GM21576 (cell line): ENCODE measurements around the gene GRIK3.

Source experiments
- ATAC-seq: cut with Tn5 transposase; IDR thresholded peaks from one replicate; pipeline ENCODE4 v1.9.1; 2021; ENCODE audit warnings: mild to moderate bottlenecking, moderate library complexity; ENCODE audit not compliant: unreplicated experiment

The GRIK3 gene

DNA sequence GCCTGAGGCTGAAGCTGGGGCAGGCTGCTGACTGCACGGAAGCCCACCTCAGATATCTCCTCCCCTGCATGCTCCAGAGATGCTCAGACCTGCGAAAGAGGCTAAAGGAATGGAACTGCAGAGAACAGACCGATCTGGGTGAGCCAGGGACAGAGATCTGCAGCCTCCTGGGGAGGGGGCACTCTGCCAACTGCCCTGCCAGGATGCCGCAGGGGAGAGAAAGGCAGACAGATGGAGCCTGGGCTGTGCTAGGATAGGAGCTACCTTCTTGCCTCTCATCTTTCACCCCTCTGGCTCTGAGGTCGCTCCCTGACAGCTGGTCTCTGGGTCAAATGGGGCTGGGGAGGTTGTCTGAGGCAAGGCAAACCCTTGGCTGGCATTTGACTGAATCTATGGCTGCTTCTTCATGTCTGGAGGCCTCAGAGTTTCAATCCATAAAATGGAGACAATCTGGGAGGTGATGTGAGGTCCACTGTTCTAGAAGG lies 238.2 kb downstream of the GRIK3 start:
- ATAC-seq = no peak

DNA sequence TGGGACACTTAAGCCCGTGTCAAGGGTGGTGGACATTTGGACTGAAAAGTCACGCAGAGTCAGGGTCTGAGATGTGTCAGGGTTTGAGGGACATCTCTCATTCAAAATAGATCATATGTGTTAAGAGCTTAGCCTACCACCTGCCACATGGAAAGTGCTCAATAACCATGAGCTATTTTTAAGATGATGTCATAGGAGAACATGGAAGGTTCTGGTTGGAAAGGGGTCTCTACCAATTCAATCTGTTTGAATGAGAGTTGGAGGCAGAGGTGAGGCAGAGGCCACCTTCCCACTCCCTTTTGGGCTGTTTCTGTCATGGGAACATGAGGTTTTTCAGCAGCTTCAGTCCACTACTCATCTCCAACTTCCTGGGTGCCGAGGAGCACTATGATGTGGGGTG lies 239.9 kb downstream of the GRIK3 start:
- ATAC-seq = no peak

DNA sequence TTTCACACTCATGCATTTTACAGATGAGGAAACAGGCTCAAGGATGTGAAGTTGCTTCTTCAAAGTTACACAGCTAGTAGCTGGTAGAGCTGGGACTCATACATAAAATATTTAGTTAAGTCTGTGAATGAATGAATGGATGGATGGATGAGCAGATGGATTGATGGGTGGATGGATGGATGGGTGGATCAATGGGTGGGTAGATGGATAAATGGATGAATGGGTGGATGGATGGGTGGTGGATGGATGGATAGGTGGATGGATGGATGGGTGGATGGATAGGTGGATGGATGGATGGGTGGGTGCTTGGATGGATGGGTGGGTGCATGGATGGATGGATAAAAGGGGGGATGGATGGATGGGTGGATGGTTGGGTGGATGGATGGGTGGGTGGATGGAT lies 240.9 kb downstream of the GRIK3 start:
- no peak for ATAC-seq

DNA sequence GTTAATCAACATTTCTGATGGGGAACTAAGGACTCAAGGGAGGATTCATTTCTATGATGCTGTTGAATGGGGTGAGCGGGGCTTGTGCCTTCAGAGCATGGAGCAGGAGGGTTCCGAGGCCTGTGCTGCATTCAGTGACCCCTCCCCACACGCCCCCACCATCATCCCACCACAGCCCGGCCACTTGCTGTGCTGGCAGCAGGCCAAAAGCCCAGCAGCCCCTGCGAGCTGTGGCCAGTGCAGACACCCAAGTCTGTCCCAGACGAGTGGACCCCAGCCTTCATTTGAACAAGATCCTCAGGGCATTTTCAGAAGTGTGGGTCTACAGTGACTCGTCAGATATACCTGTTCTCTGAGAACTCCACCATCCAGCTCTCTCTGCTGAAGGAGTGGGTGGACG lies 242.0 kb downstream of the GRIK3 start:
- no peak for ATAC-seq

DNA sequence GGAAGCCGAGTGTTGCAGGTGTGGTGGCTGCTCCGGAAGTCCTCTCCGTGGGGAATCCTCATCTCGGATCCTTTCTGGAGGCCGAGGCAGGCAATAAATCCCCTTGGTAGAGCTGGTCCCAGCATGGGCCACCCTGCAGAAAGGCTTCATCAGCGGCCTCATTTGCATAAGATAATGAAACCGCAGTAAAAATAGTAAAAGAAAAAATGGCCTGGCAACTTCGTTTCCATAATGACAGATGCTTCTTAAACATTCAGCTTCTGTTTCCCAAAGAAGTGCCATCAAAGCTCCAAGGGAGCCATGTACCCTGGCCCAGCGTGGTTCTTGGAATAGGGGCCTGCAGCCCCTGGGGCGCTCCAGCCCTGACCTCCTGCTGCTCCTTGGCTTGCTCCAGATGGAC lies 244.1 kb downstream of the GRIK3 start:
- ATAC-seq = no peak

DNA sequence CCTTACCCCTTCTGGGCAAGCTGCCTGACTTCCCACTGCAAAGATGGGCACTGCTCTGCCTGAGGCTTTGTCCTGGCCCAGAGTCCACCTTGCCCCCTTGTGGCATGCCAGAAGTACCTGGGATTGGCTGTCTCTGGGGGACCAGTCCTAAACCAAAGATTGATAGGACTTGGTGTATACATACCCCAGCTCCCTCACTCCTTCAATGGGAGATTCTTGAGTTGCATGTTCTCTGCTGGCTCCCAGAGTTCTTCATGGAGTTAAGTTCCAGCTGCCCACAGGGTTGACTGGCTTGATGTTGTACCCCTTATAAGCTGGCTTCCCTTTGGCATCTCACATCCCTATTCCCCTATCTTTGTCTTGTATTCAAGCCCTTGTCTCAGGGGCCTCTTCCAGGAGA lies 244.8 kb downstream of the GRIK3 start:
- no peak for ATAC-seq

DNA sequence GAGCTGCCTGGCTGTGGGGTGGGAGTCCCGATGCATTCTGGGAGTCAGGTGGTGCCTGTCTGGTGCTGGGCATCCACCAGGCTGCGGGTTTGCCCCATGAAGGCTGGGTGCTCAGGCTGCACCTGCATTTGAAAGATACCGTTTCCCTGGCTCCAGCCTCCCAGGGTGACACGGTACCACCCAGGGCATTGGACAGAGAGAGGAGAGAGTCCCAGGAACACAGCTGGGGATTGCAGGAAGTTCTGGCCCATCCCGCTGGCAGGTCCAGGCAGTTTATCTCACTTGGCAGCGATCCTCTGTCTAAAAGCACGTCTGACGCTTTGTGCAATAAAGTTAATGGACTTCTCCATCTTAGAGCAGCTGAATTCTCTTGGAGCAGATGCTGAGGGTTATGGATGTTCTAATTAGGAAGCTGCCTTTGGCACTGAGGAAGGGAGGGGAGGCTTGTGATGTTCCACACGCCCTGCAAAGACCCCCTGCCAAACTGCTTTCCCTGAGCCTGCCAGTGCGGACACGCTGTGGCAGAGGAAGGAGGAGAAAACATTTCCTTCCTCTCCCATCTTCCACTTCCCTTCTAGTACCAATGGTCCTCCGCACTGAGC lies 246.9 kb downstream of the GRIK3 start:
- ATAC-seq = no peak

DNA sequence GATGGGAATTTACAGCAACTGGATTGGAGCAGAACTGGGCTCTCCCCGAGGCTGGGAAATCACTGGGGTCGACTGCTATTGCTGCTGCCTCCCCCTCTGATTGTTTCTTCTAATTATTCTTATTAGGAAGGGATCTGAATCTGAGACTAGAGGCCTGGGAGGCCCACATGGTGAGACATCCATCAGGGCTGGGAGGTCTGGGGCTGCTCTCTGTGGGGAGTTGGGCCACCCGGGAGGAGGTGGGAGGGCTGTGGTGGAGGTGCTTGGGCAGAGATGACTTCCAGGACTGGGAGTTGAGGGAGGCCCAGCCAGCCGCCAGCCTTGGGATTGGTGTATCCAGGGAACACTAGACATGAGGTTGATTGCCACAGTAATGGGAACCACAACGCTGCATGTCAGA lies 247.9 kb downstream of the GRIK3 start:
- ATAC-seq = no peak

DNA sequence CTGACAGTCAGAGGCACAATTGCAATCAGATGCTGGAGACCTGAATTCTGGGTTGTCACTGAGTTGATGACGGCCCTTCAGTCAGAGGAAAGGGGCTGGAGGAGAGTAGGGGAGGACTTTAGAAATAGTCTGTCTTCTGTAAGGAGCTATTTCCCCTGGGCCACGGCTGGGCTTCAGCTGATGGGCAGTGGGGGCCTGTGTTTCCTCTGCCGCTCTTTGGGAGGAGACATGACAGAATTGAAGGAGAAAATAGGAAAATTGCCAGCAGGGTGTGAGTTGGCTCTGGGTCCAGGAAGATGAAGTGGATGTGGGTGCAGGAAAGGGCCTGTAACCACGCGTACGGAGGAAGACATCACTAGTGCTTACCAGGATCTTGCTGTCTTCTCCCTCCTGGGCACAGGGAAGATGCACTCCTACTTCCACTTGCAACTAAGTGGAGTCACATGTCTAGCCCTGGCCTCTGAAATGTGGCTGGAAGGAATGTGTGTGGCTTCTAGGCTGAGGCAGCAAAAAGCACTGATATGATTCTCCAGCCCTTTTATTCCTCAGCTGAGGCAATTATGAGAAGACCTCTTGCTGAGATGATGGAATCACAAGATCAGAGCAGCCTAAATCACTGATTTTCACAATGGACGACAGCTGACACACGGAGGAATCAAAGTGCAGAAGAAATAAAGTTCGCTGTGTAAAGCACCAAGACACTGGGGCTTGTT lies 250.0 kb downstream of the GRIK3 start:
- ATAC-seq = no peak

DNA sequence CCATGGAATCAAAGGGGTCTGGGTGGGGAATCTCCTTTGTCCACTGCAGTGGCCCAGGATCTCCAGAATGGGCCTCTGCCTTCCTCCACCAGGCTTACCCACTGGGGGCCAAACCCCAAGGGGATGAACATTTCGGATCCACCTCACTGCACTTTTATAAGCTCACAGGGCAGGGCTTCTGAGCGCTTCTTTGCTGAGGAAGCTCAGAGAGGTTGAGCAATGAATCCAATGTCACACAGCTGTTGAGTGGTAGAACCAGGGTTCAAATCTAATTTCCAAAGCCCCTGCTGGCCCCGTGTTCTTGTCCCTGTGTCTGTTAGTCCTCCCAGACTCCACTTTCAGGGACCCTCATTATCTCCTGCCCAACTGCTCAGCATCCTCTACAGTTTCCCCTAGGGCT lies 250.8 kb downstream of the GRIK3 start:
- no peak for ATAC-seq

DNA sequence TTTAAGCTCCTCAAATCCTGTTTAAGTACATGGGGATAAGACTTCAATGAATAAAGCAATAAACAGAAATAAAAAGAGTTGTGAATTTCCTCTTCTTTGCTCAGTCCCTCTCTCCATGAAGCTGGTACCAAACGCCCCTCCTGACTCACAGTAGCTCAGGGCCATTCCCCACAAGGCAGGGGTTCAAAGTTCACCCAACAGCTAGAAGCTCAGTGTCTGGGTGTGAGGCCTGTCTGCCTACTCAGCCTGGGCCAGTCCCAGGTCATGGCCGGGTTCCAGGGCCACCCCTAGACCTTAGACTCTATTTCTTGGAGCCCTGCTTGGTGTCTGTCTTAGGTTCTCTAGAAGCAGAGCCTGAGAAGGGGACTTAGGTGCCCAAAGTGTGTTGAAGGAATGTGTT lies 251.5 kb downstream of the GRIK3 start:
- ATAC-seq = no peak

DNA sequence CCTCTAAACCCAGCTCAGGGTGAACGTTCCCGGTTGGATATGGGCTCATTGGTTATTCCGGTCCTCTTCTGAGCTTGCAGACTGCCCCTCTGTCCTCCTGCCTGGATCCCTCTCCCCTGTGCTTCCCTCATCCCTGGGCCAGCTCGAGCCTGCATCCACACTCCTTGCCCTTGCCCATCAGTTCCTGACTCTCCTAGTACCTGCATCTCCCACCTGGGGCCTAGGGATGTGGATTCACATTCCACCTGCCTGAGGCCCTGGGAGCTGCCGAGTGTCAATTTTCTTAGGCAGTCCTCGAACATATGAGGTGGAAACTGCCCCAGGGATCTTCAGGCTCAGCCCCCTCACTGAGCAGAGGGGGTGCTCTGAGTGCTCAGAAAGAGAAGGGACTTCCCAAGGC lies 252.2 kb downstream of the GRIK3 start:
- ATAC-seq = no peak

DNA sequence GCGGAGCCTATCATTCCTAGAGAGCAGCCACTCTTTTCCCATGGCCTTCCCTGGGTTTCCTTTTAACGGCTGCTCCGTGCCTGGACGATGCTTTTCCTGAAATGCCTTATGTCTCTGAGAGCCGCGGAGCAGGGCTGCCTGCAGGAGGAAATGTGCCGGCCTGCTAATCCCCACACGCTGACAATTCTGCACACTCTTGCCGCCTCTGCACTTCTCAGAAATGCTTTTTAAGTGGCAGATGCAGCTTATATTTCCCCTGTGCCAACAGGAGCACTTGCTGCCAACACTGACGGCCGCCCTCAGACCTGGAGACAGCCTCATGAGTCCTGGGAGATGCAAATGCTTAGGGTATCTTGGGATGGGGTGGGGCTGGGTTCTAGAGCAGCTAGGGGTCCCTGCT lies 253.2 kb downstream of the GRIK3 start:
- ATAC-seq = no peak

DNA sequence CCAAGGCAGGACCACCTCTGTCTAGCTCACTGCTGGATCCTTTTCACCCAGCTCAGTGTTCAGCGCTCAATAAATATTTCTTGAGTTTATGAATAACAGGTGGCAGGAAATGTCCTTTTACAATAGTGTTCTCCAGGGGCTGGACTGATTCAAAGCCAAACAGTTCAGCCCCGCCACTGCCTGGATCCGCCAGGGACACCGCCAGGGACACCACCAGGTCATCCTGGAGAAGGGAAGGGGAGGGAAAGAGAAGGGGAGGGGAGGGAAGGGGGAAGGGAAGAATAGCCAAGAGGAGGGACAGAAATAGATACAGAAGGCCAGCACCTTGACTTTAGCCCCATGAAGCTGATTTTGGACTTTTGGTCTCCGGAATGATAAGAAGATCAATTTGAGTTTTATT lies 255.6 kb downstream of the GRIK3 start:
- ATAC-seq = no peak

DNA sequence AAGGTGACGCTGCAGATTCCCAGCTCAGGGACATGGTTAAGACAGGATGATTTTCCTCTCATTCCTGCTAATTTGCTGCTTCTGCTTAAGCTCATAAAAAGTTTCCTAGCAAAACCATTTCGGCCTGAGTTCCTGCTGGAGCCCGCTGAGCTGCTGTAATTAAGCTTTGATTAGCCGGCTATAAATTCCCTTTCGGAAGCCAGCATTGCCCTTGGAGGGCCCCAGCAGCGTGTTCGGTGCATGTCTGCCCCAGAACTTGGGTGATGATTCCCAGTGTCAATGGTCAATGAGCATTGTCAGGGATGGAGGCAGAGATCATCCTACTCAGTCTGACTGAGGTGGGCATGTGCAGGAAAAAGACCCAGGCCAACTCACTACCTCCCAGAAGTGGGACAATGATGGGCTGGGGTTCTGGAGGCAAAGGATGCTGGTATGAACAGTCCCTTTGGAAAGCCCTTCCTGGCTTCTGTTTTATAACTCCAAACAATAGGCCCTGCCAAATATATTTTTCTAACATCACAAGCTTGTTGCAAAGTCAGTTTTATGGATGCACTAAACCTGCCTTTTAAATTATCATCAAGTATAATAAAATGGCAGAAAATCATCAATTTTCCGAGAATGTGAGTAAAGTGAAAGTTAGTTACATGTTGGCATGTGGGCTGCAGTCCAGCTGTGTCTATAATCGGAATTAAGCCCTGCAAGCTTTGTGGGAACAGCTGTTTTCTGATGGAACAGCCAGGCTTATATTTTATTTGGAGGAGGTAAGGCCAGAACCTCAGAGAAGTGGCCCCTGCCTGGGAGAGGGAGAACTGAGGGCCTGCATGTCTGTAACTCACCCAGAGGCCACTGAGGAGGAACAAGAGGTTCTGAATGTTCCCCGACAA lies 257.1 kb downstream of the GRIK3 start:
- ATAC-seq = no peak

DNA sequence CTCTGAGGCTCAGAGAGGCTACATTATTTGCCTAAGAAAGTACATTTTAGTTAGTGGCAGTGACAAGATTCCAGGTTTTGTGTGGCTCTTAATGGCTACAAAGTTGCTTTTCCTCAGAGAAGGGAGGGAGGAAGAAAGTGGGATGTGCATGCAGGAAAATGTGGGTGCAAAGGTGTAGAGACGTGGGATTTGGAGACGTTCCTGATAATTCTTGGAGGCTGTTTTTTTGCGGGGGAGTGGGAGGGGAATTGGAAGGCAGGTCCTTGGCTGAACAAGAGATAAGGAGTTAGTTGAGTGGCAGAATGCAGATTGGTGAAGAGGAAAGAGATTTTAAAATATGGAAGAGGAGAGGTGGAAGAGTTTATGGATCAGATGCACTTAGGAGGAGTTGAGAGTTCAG lies 258.1 kb downstream of the GRIK3 start:
- no peak for ATAC-seq

DNA sequence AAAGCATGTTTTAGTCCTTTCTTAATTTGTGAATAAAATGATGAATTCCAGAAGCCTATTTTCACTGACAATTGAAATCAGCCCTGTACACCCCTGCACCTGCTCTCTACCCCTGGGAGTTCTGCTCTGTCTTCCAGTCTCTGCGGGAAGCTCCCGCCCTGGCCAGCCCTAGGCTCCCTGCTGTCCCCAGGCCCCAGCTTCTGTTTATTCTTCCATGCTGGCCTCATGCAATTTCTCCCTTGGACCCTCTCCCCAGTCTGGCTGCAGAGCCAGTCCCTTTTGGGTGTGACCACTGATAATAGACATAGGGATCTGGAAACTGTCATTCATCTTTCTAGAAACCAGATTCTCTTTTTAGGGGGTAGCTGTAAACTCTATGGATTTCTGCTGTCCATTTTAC lies 258.6 kb downstream of the GRIK3 start:
- no peak for ATAC-seq

DNA sequence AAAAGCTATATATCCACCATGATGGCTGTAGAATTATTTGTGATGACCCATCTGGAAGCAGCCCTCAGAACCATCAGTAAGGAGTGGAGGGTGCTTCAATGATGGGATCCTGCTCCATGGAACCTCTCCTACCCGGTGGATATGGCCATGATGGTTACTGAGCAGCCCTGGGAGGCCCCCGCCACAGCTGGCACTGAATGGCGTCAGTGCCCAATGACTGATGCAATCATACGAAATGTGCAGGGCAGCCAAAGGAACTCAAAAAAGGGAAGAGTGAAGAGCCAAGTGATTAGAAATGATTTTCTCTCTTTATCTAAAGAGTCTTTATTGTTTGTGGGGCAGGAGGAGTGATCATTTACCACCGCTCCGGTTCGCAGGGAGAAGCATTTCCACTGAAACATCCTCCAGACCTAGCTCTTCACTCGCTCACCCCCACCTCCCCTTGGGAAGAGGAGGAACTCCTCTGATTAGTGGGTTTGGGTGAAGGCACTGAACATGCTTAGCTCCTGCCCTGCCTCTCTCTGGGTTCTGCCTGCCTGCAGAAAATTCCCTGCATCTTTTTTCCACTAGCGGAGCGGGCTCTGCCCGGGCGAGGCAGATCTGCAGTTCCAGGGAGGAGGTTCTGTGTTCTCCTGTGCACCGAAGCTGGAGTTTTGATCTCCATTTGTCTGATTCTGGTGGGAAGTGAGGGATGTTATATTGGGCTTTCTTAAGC lies 260.3 kb downstream of the GRIK3 start:
- no peak for ATAC-seq

DNA sequence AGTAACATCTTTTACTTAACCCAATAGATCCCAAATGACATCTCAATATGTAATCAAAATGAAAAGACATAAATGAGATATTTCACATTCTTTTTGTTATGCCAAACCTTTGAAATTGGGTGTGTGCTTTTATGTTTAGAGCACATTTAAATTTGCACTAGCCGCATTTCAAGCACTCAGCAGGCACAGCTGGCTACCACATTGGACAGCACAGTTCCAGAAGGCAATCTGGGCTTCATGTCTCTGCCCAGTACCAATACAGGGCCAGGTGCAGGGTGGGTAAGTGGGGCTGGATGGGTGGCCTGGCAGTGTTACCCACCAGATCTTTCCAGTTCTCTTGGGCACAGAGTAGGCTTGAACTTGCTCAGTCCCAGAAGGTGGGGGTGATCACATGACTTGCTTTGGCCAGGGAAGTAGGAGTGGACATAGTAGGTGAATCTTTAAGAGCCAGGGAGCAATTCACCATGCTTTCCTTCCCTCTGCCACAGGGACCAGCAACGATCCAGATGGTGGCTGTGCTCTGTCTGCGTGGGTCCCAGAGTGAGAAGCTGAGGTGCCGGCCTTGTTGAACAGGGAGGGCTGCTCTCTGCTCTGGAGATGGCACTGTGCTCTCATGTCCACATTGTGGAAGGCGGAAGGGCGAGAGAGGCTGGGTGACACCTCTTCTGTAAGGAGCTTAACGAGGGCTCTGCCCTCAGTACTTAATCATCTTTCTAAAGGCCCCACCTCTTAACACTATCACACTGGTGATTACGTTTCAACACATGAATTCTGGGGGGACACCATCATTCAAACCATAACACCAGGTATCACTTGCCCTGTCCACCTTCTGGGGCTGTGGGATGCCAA lies 261.4 kb downstream of the GRIK3 start:
- ATAC-seq = no peak

DNA sequence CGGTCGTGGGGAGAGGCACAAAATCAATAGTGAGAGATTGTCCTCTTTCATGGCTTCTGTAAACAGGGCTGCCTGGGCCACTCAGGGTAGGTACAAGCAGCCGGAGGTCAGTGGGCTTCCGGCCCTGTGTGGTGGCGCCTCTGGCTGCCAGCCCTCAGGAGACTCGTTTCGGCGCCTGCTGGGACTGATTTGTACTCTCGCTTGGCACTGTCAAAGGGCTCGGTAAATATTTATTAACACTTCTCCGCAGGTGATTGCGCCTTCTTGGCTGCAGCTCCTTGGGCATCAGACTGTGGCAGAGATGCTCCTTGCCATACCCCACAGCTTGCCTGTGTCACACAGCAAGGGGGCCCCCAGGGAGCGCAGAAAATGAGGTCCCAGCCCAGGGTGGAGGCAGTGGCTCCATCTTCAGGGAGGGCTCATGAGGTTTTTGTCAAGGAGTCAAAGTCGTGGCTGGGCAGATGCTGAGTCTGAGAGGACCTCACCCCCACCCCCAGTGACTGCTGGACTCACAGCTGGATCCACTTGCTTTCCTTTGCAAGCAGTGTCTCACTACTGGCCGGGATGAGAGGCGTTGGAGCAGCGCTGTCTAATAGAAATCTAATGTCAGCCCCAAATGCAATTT lies 262.5 kb downstream of the GRIK3 start:
- ATAC-seq = no peak
